ENCODE data around the gene NCOA3.
"Not testable (repeated sequence)": the region's sequence is repeated elsewhere in the genome, so short reads cannot be mapped to it uniquely, and the experiment has no call there.

The NCOA3 gene

DNA sequence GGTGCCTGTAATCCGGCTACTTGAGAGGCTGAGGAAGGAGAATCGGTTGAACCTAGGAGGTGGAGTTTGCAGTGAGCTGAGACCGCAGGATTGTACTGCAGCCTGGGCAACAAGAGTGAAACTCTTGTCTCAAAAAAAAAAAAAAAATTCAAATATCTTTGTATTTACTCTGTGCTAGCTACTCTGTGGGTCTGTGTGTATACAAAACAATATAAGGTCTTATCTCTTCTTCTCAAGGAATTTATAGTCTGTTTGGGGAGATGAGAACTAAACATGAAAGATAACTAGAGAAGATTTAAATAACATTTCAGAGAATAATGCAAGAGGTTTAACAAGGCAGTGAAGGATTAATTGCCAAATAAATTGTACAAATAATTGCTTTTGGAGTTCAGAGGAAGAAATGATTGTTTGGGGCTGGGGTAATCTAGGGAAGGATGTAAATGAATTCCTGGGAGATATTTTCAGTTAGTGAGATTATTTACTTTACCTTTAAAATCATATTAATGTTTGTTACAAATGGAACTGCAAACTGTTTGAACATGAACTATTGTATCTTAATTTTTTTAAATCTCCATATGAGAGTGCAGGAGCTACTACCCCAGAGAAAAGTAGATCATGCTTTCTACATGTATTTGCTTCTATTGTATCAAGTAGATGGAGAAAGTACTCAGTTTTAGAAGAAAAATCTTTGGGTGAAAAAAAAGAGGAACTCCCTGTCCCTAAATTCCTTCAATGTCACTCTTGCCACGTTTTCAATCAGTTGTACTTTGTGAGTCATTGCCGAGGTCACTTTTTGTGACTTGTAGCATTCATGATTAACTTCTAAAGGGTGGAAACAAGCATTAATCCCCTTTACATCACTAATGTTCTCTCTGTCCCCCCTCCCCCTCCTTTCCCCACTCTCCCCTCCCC lies 39.0 kb downstream of the NCOA3 start:
- peak; percentile 26 for DNase-seq (ENCODE audit: low spot score)

- DNase-seq (ENCODE audit: low spot score): no peak
These were observed 39.8 kb downstream of the NCOA3 start for GRCh38 chr20:47541355-47541922.

DNA sequence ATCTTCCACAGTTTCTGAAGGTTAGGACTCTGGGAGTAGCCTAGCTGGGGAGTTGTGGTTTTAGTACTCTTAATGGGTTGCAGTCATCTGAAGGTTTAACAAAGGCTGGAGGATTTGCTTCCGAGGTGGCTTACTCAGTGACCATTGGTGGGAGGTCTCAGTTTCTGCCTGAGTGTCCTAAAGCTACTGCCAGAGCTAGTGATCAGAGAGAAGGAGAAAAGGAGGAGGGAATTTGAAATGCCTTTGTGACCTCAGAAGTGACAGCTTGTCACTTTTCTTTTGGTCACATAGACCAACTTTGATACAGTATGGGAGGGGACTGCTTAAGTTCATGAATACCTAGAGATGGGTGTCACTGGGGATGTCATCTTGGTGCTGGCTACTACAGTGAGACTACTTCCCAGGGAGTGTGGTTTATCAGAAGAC lies 41.3 kb downstream of the NCOA3 start:
- DNase-seq (ENCODE audit: low spot score): peak; percentile 12

GRCh38 chr20:47544240-47544639 lies 42.6 kb downstream of the NCOA3 start:
- peak; percentile 43 for DNase-seq (ENCODE audit: low spot score)

DNA sequence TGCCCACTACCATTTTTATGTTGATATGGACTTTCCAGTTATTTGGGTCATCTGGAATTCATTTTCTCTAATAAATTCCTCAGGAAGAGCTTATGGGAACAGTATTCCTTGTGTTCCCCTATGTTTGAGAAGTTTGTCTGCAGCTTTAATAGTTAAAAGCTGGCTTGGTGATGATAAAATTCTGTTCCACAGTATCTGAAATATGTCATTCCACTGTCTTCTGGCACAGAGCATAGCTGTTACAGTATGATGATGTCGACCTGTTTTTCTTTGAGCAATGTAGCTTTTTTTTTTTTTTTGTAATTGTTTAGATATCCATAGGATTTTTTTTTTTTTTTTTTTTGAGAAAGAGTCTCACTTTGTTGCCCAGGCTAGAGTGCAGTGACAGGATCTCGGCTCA lies 43.2 kb downstream of the NCOA3 start:
- no peak for DNase-seq (ENCODE audit: low spot score)

DNA sequence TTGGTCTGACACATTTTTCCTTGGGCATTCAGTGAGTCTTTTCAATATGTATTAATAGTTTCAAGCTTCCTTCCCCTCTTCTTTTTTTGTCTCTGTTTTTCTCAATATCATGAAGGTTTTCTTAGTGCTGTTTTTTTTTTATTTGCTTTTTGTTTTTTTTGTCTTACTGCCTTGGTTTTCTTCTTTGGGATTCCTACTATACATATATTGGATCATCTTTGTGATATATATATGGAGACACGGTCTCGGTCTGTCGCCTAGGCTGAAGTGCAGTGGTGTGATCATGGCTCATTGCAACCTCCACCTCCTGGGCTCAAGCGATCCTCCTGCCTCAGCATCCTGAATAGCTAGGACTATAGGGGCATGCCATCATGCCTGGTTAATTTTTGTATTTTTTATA lies 43.8 kb downstream of the NCOA3 start:
- DNase-seq (ENCODE audit: low spot score): no peak

GRCh38 chr20:47546184-47547033 lies 44.7 kb downstream of the NCOA3 start:
- no peak for DNase-seq (ENCODE audit: low spot score)

GRCh38 chr20:47547034-47547387 lies 45.3 kb downstream of the NCOA3 start:
- no peak for DNase-seq (ENCODE audit: low spot score)

DNA sequence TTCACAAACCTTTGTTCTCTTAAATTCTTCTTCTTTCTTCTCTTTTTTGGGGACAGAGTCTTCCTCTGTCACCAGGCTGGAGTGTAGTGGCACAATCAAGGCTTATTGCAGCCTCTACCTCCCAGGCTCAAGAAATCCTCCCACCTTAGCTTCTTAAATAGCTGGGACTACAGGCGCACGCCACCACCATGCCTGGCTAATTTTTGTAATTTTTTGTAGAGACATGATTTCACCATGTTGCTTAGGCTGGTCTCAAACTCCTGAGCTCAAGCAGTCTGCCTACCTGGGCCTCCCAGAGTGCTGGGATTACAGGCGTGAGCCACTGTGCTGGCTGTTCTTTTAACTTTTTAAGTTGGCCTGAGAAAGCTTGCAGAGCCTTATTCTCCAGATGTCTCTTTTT lies 48.0 kb downstream of the NCOA3 start:
- DNase-seq (ENCODE audit: low spot score): no peak

DNA sequence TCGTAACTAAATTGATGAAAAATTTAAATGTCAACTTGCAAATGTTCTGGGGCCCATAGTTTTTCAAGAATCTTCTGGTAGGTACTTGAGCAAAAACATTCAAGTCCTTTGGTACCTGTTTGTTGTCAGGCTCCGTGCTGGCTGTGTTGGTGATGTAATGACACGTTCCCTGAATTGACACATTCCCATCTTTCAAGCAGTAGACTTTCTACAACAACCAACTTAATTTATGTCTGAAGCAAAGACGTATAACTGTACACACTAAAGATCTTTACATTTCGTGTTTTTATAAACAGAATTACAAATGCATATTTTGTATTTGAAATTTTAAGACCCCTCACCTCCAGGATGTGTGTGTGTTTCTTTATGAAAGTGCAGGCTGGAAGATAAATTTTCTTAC lies 49.5 kb downstream of the NCOA3 start:
- DNase-seq (ENCODE audit: low spot score): no peak

GRCh38 chr20:47551841-47552240 lies 50.2 kb downstream of the NCOA3 start:
- peak; percentile 12 for DNase-seq (ENCODE audit: low spot score)

DNA sequence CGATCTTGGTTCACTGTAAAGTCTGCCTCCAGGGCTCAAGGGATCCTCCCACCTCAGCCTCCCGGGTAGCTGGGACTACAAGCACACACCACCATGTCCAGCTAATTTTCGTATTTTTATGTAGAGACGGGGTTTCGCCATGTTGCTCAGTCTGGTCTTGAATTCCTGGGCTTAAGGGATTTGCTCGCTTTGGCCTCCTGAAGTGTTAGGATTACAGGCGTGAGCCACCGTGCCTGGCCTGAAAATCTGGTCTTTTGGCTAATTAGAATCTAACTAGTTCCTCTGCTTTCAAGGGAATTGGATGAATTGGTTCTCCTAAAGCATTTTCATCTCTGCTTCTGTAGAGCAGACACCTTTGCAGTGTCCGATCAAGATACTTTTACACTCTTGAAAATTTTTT lies 51.3 kb downstream of the NCOA3 start:
- no peak for DNase-seq (ENCODE audit: low spot score)

DNA sequence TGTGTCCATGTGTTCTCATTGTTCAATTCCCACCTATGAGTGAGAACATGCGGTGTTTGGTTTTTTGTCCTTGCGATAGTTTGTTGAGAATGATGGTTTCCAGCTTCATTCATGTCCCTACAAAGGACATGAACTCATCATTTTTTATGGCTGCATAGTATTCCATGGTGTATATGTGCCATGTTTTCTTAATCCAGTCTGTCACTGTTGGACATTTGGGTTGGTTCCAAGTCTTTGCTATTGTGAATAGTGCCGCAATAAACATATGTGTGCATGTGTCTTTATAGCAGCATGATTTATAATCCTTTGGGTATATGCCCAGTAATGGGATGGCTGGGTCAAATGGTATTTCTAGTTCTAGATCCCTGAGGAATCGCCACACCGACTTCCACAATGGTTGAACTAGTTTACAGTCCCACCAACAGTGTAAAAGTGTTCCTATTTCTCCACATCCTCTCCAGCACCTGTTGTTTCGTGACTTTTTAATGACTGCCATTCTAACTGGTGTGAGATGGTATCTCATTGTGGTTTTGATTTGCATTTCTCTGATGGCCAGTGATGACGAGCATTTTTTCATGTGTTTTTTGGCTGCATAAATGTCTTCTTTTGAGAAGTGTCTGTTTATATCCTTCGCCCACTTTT lies 52.0 kb downstream of the NCOA3 start:
- DNase-seq (ENCODE audit: low spot score): not testable (repeated sequence)

DNA sequence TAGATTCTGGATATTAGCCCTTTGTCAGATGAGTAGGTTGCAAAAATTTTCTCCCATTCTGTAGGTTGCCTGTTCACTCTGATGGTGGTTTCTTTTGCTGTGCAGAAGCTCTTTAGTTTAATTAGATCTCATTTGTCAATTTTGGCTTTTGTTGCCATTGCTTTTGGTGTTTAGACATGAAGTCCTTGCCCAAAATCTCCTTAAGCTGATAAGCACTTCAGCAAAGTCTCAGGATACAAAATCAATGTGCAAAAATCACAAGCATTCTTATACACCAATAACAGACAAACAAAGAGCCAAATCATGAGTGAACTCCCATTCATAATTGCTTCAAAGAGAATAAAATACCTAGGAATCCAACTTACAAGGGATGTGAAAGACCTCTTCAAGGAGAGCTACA lies 52.6 kb downstream of the NCOA3 start:
- not testable (repeated sequence) for DNase-seq (ENCODE audit: low spot score)

GRCh38 chr20:47557218-47557617 lies 55.5 kb downstream of the NCOA3 start:
- DNase-seq (ENCODE audit: low spot score): no peak

GRCh38 chr20:47557791-47558190 lies 56.1 kb downstream of the NCOA3 start:
- no peak for DNase-seq (ENCODE audit: low spot score)

DNA sequence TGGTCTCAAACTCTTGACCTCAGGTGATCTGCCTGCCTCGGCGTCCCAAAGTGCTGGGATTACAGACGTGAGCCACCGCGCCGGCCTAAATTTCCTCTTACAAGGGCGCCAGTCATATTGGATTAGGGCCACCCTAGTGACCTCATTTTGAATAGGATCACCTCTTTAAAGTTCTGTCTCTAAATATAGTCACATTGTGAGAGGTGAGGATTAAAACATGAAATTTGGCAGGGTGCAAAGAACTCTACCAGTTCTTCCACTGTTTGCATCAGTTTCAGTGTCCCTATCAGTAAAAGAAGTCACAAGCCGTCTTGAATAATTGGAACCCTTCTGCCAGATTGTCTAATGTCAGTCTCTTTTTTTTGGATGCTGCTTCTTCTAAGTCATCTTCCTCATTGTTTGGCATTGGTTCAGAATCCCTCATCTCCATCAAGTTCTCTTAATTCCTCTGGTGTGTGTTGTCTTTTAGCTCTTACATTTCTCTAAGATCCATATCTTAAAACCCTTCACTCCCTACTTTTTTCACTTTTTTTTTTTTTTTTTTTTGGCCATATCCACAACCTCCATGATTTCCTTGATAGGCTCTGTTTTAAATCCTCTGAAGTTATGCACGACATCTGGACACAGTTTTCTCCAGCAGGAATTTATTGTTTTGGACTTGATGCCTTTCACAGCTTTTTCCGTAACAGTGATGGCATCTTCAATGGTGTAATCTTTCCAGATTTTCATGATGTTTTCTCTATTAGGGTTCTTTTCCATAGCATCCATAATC lies 56.8 kb downstream of the NCOA3 start:
- no peak for DNase-seq (ENCODE audit: low spot score)

GRCh38 chr20:47559141-47559540 lies 57.5 kb downstream of the NCOA3 start:
- no peak for DNase-seq (ENCODE audit: low spot score)

DNA sequence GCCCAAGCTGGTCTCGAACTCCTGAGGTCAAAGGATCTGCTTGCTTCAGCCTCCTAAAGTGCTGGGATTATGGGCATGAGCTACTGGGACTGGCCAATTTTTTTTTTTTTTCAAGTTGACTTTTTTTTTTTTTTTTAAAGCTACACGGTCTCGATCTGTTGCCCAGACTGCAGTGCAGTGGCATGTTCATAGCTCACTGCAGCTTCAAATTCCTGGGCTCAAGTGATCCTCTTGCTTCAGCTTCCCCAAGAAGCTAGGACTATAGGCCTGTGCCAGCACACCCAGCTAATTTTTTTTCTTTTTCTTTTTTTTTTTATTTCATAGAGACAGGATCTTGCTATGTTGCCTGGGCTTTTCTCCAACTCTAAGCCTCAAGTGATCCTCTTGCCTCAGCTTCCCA lies 59.5 kb downstream of the NCOA3 start:
- no peak for DNase-seq (ENCODE audit: low spot score)

- no peak for DNase-seq (ENCODE audit: low spot score)
These were observed 60.2 kb downstream of the NCOA3 start for GRCh38 chr20:47561603-47562583.

Measured in CD4-positive, alpha-beta T cell treated with Interleukin-2 at 100 ng/mL for 4 hours (primary cell).